Stimulated activated naive CD8-positive, alpha-beta T cell treated with anti-CD3 and anti-CD28 coated beads, Interleukin-15, Interleukin-2, amounts not matched to agents 100 U/mL and 50 U/mL, for 24 hours (primary cell): Measurements from ENCODE around the gene PHF10.

Source experiments
- ATAC-seq: fragments of 150-1000 bp; cut with Tn5 transposase; one replicate; pipeline ENCODE4 v1.10.0; 2021
- DNase-seq: peaks from one replicate; pipeline ENCODE4 v3.0.0; 2021

Gene PHF10

DNA sequence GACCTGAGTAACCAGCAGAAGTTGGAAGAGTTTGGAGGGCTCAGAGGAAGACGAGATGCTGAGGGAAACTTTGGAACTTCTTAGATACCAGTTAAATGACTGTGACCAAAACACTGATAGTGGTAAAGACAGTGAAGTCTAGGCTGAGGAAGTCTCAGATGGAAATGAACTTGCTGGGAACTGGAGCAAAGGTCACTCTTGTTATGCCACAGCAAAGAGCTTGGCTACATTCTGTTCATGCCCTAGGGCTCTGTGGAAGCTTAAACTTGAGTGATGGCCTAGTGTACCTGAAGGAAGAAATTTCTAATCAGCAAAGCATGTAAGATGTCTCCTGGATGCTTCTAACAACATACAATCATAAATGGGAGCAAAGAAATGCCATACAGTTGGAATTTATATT, 47.2 kb downstream of the PHF10 start:
- no peak for ATAC-seq
- DNase-seq, result no peak

DNA sequence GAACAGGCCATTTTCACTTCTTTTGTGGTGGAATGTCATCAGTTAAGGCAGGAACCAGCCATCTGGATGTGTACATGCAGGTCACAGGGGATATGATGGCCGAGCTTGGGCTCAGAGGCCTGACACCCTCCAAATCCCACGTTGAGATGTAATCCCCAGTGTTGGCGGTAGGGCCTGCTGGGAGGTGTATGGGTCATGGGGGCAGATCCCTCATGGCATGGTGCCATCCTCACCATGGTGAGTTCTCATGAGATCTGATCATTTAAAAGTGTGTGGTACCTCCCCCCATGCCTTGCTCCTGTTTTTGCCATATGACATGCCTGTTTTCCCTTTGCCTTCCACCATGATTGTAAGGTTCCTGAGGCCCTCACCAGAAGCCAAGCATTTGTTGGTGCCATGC, 49.3 kb downstream of the PHF10 start:
- ATAC-seq (no peak), DNase-seq (no peak)

GRCh38 chr6:169671563-169671962, 52.7 kb downstream of the PHF10 start:
- no peak for ATAC-seq

GRCh38 chr6:169669889-169670288, 54.4 kb downstream of the PHF10 start:
- ATAC-seq (no peak), DNase-seq (no peak)

More at GRCh38 chr6:169671563-169671962, 52.7 kb downstream of the PHF10 start:
- DNase-seq, result no peak

- no peak for DNase-seq
- ATAC-seq, result no peak
These were observed 55.2 kb downstream of the PHF10 start for GRCh38 chr6:169669147-169669546.

- ATAC-seq (no peak), DNase-seq (no peak)
These were observed 56.0 kb downstream of the PHF10 start for GRCh38 chr6:169668203-169668847.

DNA sequence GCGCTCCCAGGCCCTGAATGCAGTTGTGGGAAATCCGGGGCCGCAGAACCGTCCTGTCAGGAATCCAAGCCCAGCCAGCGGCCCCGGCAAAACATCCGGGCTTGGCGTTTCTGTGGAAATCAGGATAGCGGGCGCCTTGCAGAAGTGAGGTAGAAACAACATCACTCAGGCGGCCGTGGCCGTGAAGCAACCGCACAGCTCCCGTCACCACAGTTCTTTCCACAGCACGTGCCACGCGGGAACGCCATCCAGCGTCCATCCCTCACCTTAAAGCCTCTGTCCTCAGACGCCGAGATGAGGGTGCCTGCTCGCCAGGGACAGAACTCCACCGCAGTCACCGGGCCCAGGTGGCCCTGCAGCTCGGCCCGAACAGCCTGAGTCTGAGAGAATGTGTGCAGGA, 56.6 kb downstream of the PHF10 start:
- no peak for DNase-seq
- ATAC-seq, result no peak

- DNase-seq, result no peak
- ATAC-seq, result no peak
These were observed 57.9 kb downstream of the PHF10 start for GRCh38 chr6:169666441-169666840.

GRCh38 chr6:169665289-169665688, 59.0 kb downstream of the PHF10 start:
- ATAC-seq, result no peak
- DNase-seq, result no peak

- ATAC-seq, result no peak
- no peak for DNase-seq
These were observed 60.1 kb downstream of the PHF10 start for GRCh38 chr6:169664227-169664626.

DNA sequence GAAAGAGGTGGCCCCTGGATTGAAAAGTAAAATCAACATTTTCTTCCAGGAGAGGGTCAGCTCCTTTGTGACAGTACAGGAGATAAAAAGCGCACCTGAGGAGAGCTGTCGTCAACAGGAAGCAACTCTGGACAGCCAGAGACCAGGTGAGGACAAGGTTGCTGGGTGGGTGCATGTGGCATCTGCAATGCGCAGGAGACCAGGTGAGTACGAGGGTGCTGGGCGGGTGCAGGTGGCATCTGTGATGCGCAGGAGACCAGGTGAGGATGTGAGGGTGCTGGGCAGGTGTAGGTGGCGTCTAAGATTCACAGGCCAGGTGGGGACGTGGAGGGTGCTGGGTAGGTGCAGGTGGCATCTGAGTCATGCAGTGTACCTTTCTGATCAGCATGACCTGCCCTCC, 60.8 kb downstream of the PHF10 start:
- ATAC-seq, result no peak
- no peak for DNase-seq

- ATAC-seq, result no peak
- no peak for DNase-seq
These were observed 62.9 kb downstream of the PHF10 start for GRCh38 chr6:169661391-169661756.

DNA sequence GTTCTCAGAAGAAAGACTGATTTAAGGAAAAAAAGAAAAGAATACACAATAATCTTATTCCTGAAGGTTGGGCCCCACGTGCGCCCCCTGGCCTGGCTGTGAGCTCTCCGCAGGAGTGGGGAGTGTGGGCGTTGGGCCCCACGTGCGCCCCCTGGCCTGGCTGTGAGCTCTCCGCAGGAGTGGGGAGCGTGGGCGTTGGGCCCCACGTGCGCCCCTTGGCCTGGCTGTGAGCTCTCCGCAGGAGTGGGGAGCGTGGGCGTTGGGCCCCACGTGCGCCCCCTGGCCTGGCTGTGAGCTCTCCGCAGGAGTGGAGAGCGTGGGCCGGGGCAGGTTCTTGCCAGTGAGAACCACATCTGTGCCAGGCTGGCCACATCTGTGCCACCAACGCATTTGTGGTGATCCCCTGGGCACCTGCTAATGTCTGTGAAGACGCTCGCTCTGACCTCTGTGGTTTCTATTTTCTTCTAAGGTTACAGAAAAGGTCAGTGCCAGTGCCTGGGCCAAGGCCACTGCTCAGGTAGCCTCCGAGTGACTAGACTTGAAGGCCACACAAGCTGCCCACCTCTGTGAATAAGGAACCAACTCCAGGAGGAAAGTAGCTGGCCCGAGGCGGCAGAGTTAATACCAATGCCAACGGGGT, 63.4 kb downstream of the PHF10 start:
- DNase-seq, result no peak
- no peak for ATAC-seq

DNA sequence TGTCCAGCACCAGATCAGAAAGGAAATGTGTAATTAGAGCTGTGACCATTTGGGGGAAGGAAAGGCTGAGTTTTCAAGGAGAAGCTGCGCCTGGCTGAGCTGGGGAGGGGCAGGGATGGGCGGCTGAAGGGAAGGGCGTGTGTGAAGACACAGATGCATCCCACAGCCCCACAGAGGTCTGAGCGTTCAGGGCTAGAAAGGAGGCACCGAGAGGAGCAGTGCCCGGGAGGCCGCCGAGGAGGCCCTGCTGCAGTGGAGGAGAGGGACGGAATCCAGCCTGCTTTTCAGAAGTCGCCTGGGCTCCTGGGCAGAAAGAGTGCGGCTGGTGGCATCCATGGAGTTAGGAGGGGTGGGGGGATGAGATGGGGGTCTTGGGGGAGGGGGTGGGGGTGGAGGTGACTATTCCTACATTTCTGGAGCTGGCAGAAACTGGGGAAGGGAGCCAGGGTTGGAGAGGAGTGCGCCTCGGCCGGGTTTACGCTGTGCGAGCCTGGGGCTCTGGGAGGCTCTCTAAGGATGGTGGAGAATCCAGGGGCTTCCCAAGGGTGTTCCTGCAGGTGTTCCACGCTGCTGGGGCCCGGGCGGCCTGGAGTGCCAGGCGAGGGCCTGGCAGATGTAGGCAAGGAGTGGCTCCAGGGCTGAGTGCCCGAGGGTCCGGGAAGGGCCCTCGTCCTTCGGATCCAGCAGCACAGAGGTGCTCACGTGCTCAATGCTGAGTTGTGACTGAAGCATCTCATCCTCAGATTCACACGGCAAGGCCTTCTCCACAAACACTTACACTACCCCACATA, 64.3 kb downstream of the PHF10 start:
- DNase-seq, result no peak
- ATAC-seq, result no peak

DNA sequence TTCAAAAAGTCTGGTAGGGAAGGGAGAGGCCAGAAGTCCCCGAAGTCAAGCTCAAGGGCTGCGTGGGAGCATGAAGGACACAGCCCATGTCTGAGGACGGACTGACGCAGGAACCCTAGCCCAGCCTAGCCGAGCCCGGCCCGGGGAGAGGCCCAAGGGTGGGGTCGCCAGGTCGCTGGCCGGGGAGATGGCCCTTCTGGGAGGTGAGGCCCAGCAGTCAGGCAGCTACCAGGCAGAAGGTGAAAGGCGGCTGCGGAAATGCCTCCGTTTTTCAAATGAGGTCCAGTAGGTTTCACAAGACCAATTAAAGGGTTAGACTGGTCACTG, 67.1 kb downstream of the PHF10 start:
- ATAC-seq (no peak), DNase-seq (no peak)

- no peak for DNase-seq
These were observed 67.6 kb downstream of the PHF10 start for GRCh38 chr6:169656546-169657283.

DNA sequence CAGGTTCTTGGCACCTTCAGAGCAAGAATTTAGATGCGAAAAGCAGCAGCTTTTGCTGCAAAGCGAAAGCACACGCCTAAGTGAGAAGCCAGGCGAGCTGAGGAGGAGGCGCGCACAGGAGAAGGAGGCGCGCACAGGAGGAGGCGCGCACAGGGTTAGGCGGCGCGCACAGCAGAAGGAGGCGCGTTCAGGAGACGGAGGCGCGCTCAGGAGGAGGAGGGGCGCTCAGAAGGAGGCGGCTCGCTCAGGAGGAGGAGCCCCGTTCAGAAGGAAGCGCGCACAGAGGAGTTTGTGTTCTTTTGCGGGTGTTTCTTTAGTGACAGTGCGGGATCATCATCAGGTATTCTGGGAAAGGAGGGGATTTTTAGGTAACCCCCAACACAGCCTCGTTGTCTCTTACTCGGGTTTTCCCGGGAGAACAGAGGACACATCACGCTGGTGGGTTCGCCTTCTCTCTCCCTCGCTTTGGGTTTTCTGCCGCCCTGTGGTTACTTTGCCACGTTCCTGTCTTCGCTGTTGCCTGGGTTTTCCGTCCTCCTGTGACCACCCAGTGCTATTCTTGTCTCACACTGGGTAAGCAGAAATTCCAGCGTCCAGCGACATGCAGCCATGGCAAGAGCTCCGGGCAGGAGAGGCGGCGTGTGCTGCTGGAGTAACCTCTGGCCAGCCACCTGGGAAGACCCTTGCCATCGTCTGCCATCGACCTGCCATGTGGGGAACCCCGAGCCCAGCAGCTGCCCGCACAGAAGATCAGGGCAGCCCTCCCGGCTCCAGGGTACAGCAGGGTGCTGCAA, 69.5 kb downstream of the PHF10 start:
- ATAC-seq, result peak; percentile 90
- DNase-seq, result peak; percentile 56

More at GRCh38 chr6:169656546-169657283, 67.6 kb downstream of the PHF10 start:
- no peak for ATAC-seq
